Astrocyte (in vitro differentiated cells and primary cell): ENCODE results near the gene EGFLAM. TPM values are rescaled to one million over a fixed set of nuclear protein-coding genes. Genes with fewer than 3 reads are reported as not detected.
"Not testable (repeated sequence)": the region's sequence is repeated elsewhere in the genome, so short reads cannot be mapped to it uniquely, and the experiment has no call there.

Experiments
- DNase-seq: peaks from one replicate; pipeline ENCODE4 v3.0.0-alpha.2; 2010; ENCODE audit warnings: low read depth
- FAIRE-seq: peaks from 2 replicates; lab custom pipeline; 2011; peaks lifted over from hg19 to GRCh38; lab: Jason Lieb, UNC
- H2AFZ ChIP-seq: 2 replicates; pipeline ENCODE4 v1.6.0; 2012; ENCODE audit warnings: low read depth, low read length, inconsistent platforms
- H3K27ac ChIP-seq: 2 replicates; pipeline ENCODE4 v1.5.1; 2011; ENCODE audit warnings: low read depth, low read length, inconsistent platforms
- H3K27me3 ChIP-seq: 2 replicates; pipeline ENCODE4 v1.6.0; 2011; ENCODE audit warnings: low read length, inconsistent platforms; ENCODE audit not compliant: insufficient read depth
- H3K36me3 ChIP-seq: 2 replicates; pipeline ENCODE4 v1.5.1; 2011; ENCODE audit warnings: low read length, inconsistent platforms; ENCODE audit not compliant: insufficient read depth
- H3K4me1 ChIP-seq: 2 replicates; pipeline ENCODE4 v1.5.1; 2011; ENCODE audit warnings: low read length, inconsistent platforms; ENCODE audit not compliant: insufficient read depth
- H3K4me2 ChIP-seq: 2 replicates; pipeline ENCODE4 v1.6.0; 2012; ENCODE audit warnings: low read length, inconsistent platforms
- H3K4me3 ChIP-seq: 2 replicates; pipeline ENCODE4 v1.5.1; 2011; ENCODE audit warnings: low read depth, mild to moderate bottlenecking, low read length, inconsistent platforms; ENCODE audit not compliant: insufficient read depth
- H3K79me2 ChIP-seq: 2 replicates; pipeline ENCODE4 v1.6.0; 2012; ENCODE audit warnings: mild to moderate bottlenecking, low read length, inconsistent platforms; ENCODE audit not compliant: insufficient read depth
- H3K9ac ChIP-seq: 2 replicates; pipeline ENCODE4 v1.6.0; 2012; ENCODE audit warnings: mild to moderate bottlenecking, low read length, inconsistent platforms
- H3K9me3 ChIP-seq: 2 replicates; pipeline ENCODE4 v1.5.1; 2012; ENCODE audit warnings: low read depth, mild to moderate bottlenecking, low read length, inconsistent platforms; ENCODE audit not compliant: insufficient read depth
- H4K20me1 ChIP-seq: 2 replicates; pipeline ENCODE4 v1.6.0; 2012; ENCODE audit warnings: low read length, inconsistent platforms; ENCODE audit not compliant: insufficient read depth
- H3K27ac Mint-ChIP-seq: one replicate; pipeline ENCODE4 v1.8.0; 2021; ENCODE audit warnings: mild to moderate bottlenecking, mixed read lengths; ENCODE audit not compliant: unreplicated experiment
- H3K27me3 Mint-ChIP-seq: one replicate; pipeline ENCODE4 v1.8.0; 2021; ENCODE audit warnings: low read depth, mixed read lengths; ENCODE audit not compliant: unreplicated experiment
- H3K36me3 Mint-ChIP-seq: one replicate; pipeline ENCODE4 v1.8.0; 2021; ENCODE audit warnings: low read depth, mixed read lengths; ENCODE audit not compliant: unreplicated experiment
- H3K4me1 Mint-ChIP-seq: one replicate; pipeline ENCODE4 v1.8.0; 2021; ENCODE audit warnings: low read depth, mixed read lengths; ENCODE audit not compliant: unreplicated experiment
- H3K4me3 Mint-ChIP-seq: one replicate; pipeline ENCODE4 v1.8.0; 2021; ENCODE audit warnings: mild to moderate bottlenecking, moderate library complexity, mixed read lengths; ENCODE audit not compliant: unreplicated experiment
- H3K9me3 Mint-ChIP-seq: one replicate; pipeline ENCODE4 v1.8.0; 2021; ENCODE audit warnings: mild to moderate bottlenecking, mixed read lengths; ENCODE audit not compliant: unreplicated experiment
- CTCF ChIP-seq: IDR thresholded peaks from 2 replicates; pipeline ENCODE4 v1.5.1; 2011; ENCODE audit warnings: low read depth, mild to moderate bottlenecking, inconsistent platforms, low read length, moderate library complexity; ENCODE audit not compliant: insufficient read depth
- EZH2 ChIP-seq: IDR thresholded peaks from 2 replicates; pipeline ENCODE4 v1.6.1; 2012; ENCODE audit warnings: mild to moderate bottlenecking, low read length, inconsistent platforms; ENCODE audit not compliant: insufficient read depth
- total RNA-seq: library from RNA; stranded (reverse); gene quantifications from 2 replicates; pipeline ENCODE4 v1.2.1, GENCODE V29; 2021

Gene EGFLAM
- total RNA-seq, 1 donor from 2014 or later: 1.0 TPM

DNA sequence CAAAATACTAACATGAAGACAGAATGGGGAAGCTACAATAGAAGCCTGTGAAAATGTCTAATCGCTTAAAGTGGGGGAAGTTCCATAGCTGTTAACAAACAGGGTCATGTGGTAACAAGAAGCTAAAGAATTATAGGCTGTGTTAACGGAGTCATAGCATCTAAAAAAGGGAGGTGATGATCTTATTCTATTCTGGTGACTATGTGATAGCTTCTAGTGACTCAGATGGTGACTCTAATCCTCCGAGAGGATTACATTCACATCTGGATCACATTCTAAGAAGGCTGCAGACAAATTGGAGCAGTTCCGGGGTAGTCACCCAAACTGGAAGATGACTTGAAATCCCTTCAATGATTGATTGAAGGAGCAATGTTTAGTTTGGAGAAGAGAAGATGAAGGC lies 156.0 kb downstream of the EGFLAM start:
- no peak overlapping the region for H3K9ac ChIP-seq
- no peak overlapping the region for H3K4me2 ChIP-seq
- H3K4me1 ChIP-seq: no peaks in the 10 kb centered on the region
- Mint-ChIP-seq H3K27me3 (peaks cover 22% of the 10 kb centered on the region), H3K36me3 (peaks cover 4% of the 10 kb centered on the region), H3K4me1 (no peaks in the 10 kb centered on the region), H3K4me3 (no peak overlapping the region), H3K27ac (no peak overlapping the region), H3K9me3 (peaks cover 5% of the 10 kb centered on the region)
- H3K27ac ChIP-seq: no peak overlapping the region
- no peaks in the 10 kb centered on the region for H3K9me3 ChIP-seq
- no peak overlapping the region for H3K4me3 ChIP-seq
- H3K27me3 ChIP-seq: peaks cover 7% of the 10 kb centered on the region
- TF ChIP-seq CTCF (no peak), EZH2 (no peak)
- DNase-seq (no peak), FAIRE-seq (no peak)
- H2AFZ ChIP-seq: no peak overlapping the region
- H3K79me2 ChIP-seq: no peaks in the 10 kb centered on the region
- no peaks in the 10 kb centered on the region for H4K20me1 ChIP-seq
- no peaks in the 10 kb centered on the region for H3K36me3 ChIP-seq

GRCh38 chr5:38415772-38416171 lies 157.4 kb downstream of the EGFLAM start:
- not testable (repeated sequence) for DNase-seq, H3K9ac ChIP-seq, H3K4me3 ChIP-seq, H3K27ac Mint-ChIP-seq, H3K4me2 ChIP-seq, H3K36me3 Mint-ChIP-seq, H3K9me3 ChIP-seq, H2AFZ ChIP-seq, H3K4me3 Mint-ChIP-seq, H3K27ac ChIP-seq, H3K4me1 ChIP-seq, H3K4me1 Mint-ChIP-seq, H3K9me3 Mint-ChIP-seq, H3K36me3 ChIP-seq, H3K27me3 ChIP-seq, FAIRE-seq, H4K20me1 ChIP-seq, H3K79me2 ChIP-seq
- H3K27me3 Mint-ChIP-seq: peaks cover 15% of the 10 kb centered on the region

DNA sequence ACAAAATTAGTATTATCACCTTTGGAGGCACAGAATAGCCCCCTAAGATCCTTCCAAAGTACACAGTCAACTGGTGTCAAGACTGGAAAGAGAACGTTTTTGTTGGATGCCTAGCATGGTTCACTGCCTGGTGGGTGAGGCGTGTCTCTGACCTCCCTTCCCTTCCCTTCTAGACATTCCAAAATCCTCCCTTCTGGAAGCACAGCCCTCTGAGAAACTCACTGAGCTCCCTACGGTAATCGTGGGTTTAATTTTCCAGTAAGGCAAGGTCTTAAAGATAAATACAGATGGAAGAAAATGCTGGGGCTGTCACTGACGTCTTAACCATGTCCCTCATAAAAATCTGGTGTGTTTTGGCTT lies 159.3 kb downstream of the EGFLAM start:
- peaks cover 15% of the 10 kb centered on the region for H3K27me3 Mint-ChIP-seq
- FAIRE-seq (no peak), DNase-seq (no peak)
- Histone ChIP-seq H3K79me2 (no peaks in the 10 kb centered on the region), H3K9ac (no peak overlapping the region), H4K20me1 (no peaks in the 10 kb centered on the region), H3K36me3 (no peaks in the 10 kb centered on the region), H3K4me1 (no peaks in the 10 kb centered on the region), H2AFZ (no peak overlapping the region), H3K27ac (no peak overlapping the region), H3K4me3 (no peak overlapping the region), H3K9me3 (no peaks in the 10 kb centered on the region), H3K27me3 (no peaks in the 10 kb centered on the region), H3K4me2 (no peak overlapping the region)
- H3K27ac Mint-ChIP-seq: no peak overlapping the region
- H3K9me3 Mint-ChIP-seq: peaks cover 3% of the 10 kb centered on the region
- H3K4me3 Mint-ChIP-seq: no peak overlapping the region
- TF ChIP-seq EZH2 (no peak), CTCF (no peak)
- peaks cover 21% of the 10 kb centered on the region for H3K4me1 Mint-ChIP-seq
- H3K36me3 Mint-ChIP-seq: peaks cover 4% of the 10 kb centered on the region
